Loucy (cell line): ENCODE measurements around the gene HIF1AN.
A peak's percentile ranks its signal among the peaks of the same experiment; 100 is the strongest.

Source experiments
- EZH2phosphoT487 ChIP-seq: fragments of 200-600 bp; IDR thresholded peaks from 2 replicates; pipeline ENCODE4 v1.6.1; 2018; ENCODE audit warnings: antibody characterized with exemption, mild to moderate bottlenecking, moderate library complexity, borderline replicate concordance
- TF ChIP-seq, protein P1 (sequence below): fragments of 200-600 bp; sonication (generic); conservative IDR thresholded peaks from 2 replicates; pipeline ENCODE4 v1.5.1; 2014; ENCODE audit warnings: mild to moderate bottlenecking, antibody characterized with exemption, low read length

DNA sequence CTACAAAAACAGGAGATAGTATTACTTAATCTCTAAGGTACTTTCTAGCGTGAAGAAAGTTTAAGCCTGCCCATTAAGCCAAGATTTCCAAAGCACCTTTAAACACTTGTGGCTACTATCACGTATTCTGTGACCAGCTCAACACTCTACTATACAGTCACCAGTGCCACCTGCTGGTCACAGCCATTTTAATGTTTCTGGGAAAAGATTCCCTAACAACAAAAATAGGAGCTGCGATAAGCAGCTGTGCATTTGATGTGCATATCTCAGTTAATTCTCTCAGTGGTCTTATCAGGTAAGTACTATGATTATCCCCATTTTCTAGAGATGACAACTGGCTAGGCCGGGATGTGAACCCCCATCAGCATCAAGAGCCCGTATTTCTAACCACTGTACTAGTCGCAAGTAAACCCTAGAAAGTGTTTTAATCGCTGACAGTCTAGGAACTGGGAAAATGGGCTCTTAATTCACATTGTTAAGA lies 16.9 kb upstream of the HIF1AN start:
- TF ChIP-seq, protein P1, sequence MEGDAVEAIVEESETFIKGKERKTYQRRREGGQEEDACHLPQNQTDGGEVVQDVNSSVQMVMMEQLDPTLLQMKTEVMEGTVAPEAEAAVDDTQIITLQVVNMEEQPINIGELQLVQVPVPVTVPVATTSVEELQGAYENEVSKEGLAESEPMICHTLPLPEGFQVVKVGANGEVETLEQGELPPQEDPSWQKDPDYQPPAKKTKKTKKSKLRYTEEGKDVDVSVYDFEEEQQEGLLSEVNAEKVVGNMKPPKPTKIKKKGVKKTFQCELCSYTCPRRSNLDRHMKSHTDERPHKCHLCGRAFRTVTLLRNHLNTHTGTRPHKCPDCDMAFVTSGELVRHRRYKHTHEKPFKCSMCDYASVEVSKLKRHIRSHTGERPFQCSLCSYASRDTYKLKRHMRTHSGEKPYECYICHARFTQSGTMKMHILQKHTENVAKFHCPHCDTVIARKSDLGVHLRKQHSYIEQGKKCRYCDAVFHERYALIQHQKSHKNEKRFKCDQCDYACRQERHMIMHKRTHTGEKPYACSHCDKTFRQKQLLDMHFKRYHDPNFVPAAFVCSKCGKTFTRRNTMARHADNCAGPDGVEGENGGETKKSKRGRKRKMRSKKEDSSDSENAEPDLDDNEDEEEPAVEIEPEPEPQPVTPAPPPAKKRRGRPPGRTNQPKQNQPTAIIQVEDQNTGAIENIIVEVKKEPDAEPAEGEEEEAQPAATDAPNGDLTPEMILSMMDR = peak; percentile 94
- no peak for TF ChIP-seq EZH2phosphoT487
